SU-DHL-6 (cell line): ENCODE data around the gene SCO2.
A peak's percentile ranks its signal among the peaks of the same experiment; 100 is the strongest.

Experiments
- H2AFZ ChIP-seq: fragments of 200-600 bp; sonication (generic); 2 replicates; pipeline ENCODE4 v1.6.1; 2014; ENCODE audit warnings: low read depth, mild to moderate bottlenecking, moderate library complexity, mixed read lengths, antibody characterized with exemption, low read length; ENCODE audit not compliant: severe bottlenecking
- H3F3A ChIP-seq: fragments of 200-600 bp; shearing (Covaris generic); 2 replicates; pipeline ENCODE4 v1.6.0; 2016; ENCODE audit warnings: antibody characterized with exemption, mild to moderate bottlenecking; ENCODE audit not compliant: insufficient read depth
- H3K27ac ChIP-seq: fragments of 200-600 bp; sonication (generic); 2 replicates; pipeline ENCODE4 v1.5.1; 2016; ENCODE audit warnings: low read depth, mild to moderate bottlenecking, low read length, moderate library complexity, mixed read lengths
- H3K27me3 ChIP-seq: fragments of 200-600 bp; sonication (generic), shearing (Covaris generic); 2 replicates; pipeline ENCODE4 v1.6.0; 2014; ENCODE audit warnings: mild to moderate bottlenecking, low read length
- H3K36me3 ChIP-seq: fragments of 200-600 bp; sonication (generic); 2 replicates; pipeline ENCODE4 v1.6.1; 2014; ENCODE audit warnings: mild to moderate bottlenecking, low read length, mixed read lengths
- H3K4me2 ChIP-seq: fragments of 300-600, 200-600 bp; shearing (Covaris generic), sonication (generic); 2 replicates; pipeline ENCODE4 v1.6.0; 2014; ENCODE audit warnings: low read length, low read depth, mild to moderate bottlenecking; ENCODE audit not compliant: poor library complexity, severe bottlenecking
- H3K4me3 ChIP-seq: fragments of 200-600 bp; sonication (generic); 2 replicates; pipeline ENCODE4 v1.5.1; 2014; ENCODE audit warnings: antibody characterized with exemption, low read length, mild to moderate bottlenecking, mixed read lengths; ENCODE audit not compliant: insufficient read depth, poor library complexity, severe bottlenecking
- H3K79me2 ChIP-seq: fragments of 200-600 bp; sonication (generic); 2 replicates; pipeline ENCODE4 v1.6.1; 2014; ENCODE audit warnings: mild to moderate bottlenecking, low read length, moderate library complexity; ENCODE audit not compliant: insufficient read depth
- H3K9ac ChIP-seq: fragments of 200-600 bp; sonication (generic); 2 replicates; pipeline ENCODE4 v1.7.0; 2014; ENCODE audit warnings: mild to moderate bottlenecking, low read length
- H3K9me2 ChIP-seq: fragments of 200-600 bp; sonication (generic); replicated peaks from 2 replicates; pipeline ENCODE4 v1.6.1; 2014; ENCODE audit warnings: low read length; ENCODE audit not compliant: insufficient read depth
- H3K9me3 ChIP-seq: fragments of 200-600 bp; sonication (generic); 2 replicates; pipeline ENCODE4 v1.6.1; 2014; ENCODE audit warnings: low read length, mixed read lengths; ENCODE audit not compliant: insufficient read depth
- H4K20me1 ChIP-seq: fragments of 200-600 bp; sonication (generic); 2 replicates; pipeline ENCODE4 v1.6.1; 2014; ENCODE audit warnings: low read depth, mild to moderate bottlenecking, antibody characterized with exemption, low read length, moderate library complexity, mixed read lengths
- CTCF ChIP-seq: fragments of 200-600 bp; sonication (generic); IDR thresholded peaks from one replicate; pipeline ENCODE4 v1.5.1; 2017; ENCODE audit warnings: antibody characterized with exemption, mild to moderate bottlenecking, low read length, moderate library complexity; ENCODE audit not compliant: insufficient read depth, poor library complexity, severe bottlenecking
- EZH2phosphoT487 ChIP-seq: fragments of 200-600 bp; sonication (generic), shearing (Covaris generic); conservative IDR thresholded peaks from 2 replicates; pipeline ENCODE4 v1.6.1; 2018; ENCODE audit warnings: mild to moderate bottlenecking, antibody characterized with exemption, low read length, moderate library complexity, mixed read lengths

The SCO2 gene

GRCh38 chr22:50513175-50513574 lies 12.2 kb downstream of the SCO2 start:
- Histone ChIP-seq H3K27me3 (no peaks in the 10 kb centered on the region), H3K36me3 (peaks cover 8% of the 10 kb centered on the region; the same call in 1 of the 2 replicates), H2AFZ (no peak overlapping the region), H3K27ac (no peak overlapping the region), H3K9ac (no peak overlapping the region), H3F3A (peaks cover 9% of the 10 kb centered on the region), H3K9me3 (no peaks in the 10 kb centered on the region), H3K4me3 (no peak overlapping the region), H4K20me1 (no peaks in the 10 kb centered on the region), H3K79me2 (peaks cover 79% of the 10 kb centered on the region), H3K4me2 (no peak overlapping the region), H3K9me2 (no peaks in the 10 kb centered on the region)
- TF ChIP-seq CTCF (no peak), EZH2phosphoT487 (no peak)

- Histone ChIP-seq H3F3A (peaks cover 9% of the 10 kb centered on the region), H3K9me3 (no peaks in the 10 kb centered on the region), H3K4me3 (peak overlapping the region; percentile 81), H3K9me2 (no peaks in the 10 kb centered on the region), H3K36me3 (peaks cover 8% of the 10 kb centered on the region; the same call in 1 of the 2 replicates), H4K20me1 (no peaks in the 10 kb centered on the region), H2AFZ (no peak overlapping the region), H3K4me2 (peak overlapping the region; percentile 96), H3K9ac (peak overlapping the region; percentile 76), H3K27me3 (no peaks in the 10 kb centered on the region), H3K27ac (peak overlapping the region; percentile 86), H3K79me2 (peaks cover 59% of the 10 kb centered on the region)
- TF ChIP-seq EZH2phosphoT487 (no peak), CTCF (no peak)
Observed at GRCh38 chr22:50508897-50509296, 16.5 kb downstream of the SCO2 start.

GRCh38 chr22:50507991-50508884 lies 17.2 kb downstream of the SCO2 start, which contains the start of gene NCAPH2:
NCAPH2 (plus strand) TSS chr22:50508224; CDS start chr22:50508338, 114 bp downstream.
- peak within 1 kb of the TSS; percentile 76 for H2AFZ ChIP-seq
- H3K9me3 ChIP-seq = no peaks in the 10 kb centered on the region
- no peaks in the 10 kb centered on the region for H3K9me2 ChIP-seq
- H3F3A ChIP-seq = peaks cover 9% of the 10 kb centered on the region
- peaks cover 8% of the 10 kb centered on the region; the same call in 1 of the 2 replicates for H3K36me3 ChIP-seq
- peak within 1 kb of the TSS; percentile 96 for H3K4me2 ChIP-seq
- no peaks in the 10 kb centered on the region for H4K20me1 ChIP-seq
- peaks cover 52% of the 10 kb centered on the region for H3K79me2 ChIP-seq
- no peaks in the 10 kb centered on the region for H3K27me3 ChIP-seq
- peak within 1 kb of the TSS; percentile 86 for H3K27ac ChIP-seq
- H3K4me3 ChIP-seq = peak within 1 kb of the TSS; percentile 86
- TF ChIP-seq CTCF (no peak), EZH2phosphoT487 (no peak)
- H3K9ac ChIP-seq = peak within 1 kb of the TSS; percentile 93
